ENCODE data around the gene ZNF502.

The ZNF502 gene

GRCh38 chr3:44764248-44764647 lies 51.8 kb downstream of the ZNF502 start:
- DNase-seq (ENCODE audit: low read depth in 3 of 3, low spot score in 1 of 3) = no peak

GRCh38 chr3:44771424-44772098 lies 59.1 kb downstream of the ZNF502 start:
- no peak for DNase-seq (ENCODE audit: low read depth in 3 of 3, low spot score in 1 of 3)

- no peak for DNase-seq (ENCODE audit: low read depth in 3 of 3, low spot score in 1 of 3)
Measured at GRCh38 chr3:44772099-44772442, 59.6 kb downstream of the ZNF502 start.

Data from stimulated activated CD4-positive, alpha-beta T cell treated with anti-CD3 and anti-CD28 coated beads, TNF-alpha, amount 100 ng/mL, for 1 hour (primary cell).